Effector memory CD4-positive, alpha-beta T cell (primary cell): ENCODE measurements around the gene NSUN4.
"Not testable (repeated sequence)": the region's sequence is repeated elsewhere in the genome, so short reads cannot be mapped to it uniquely, and the experiment has no call there.

Experiments used
- DNase-seq, 3 donors: peaks; one replicate each; pipeline ENCODE4 v3.0.0-alpha.2; 2020
- H3K27ac ChIP-seq: 2 replicates; pipeline ENCODE4 v1.7.0; 2013; ENCODE audit warnings: mild to moderate bottlenecking, low read length, moderate library complexity; ENCODE audit not compliant: insufficient read depth, poor library complexity, severe bottlenecking
- H3K27me3 ChIP-seq: replicated peaks from 2 replicates; pipeline ENCODE4 v1.7.0; 2013; ENCODE audit warnings: mild to moderate bottlenecking, low read length; ENCODE audit not compliant: insufficient read depth, control insufficient read depth, poor library complexity, severe bottlenecking
- H3K36me3 ChIP-seq: 2 replicates; pipeline ENCODE4 v1.7.0; 2013; ENCODE audit warnings: mild to moderate bottlenecking, low read length, moderate library complexity; ENCODE audit not compliant: control insufficient read depth, insufficient read depth
- H3K4me1 ChIP-seq: 2 replicates; pipeline ENCODE4 v1.7.0; 2013; ENCODE audit warnings: low read length, mild to moderate bottlenecking; ENCODE audit not compliant: control insufficient read depth, insufficient read depth, poor library complexity, severe bottlenecking
- H3K4me3 ChIP-seq: 2 replicates; pipeline ENCODE4 v1.7.0; 2013; ENCODE audit warnings: low read length, low read depth, mild to moderate bottlenecking; ENCODE audit not compliant: insufficient read depth, poor library complexity, severe bottlenecking
- H3K9me3 ChIP-seq: 2 replicates; pipeline ENCODE4 v1.7.0; 2013; ENCODE audit warnings: mild to moderate bottlenecking, low read length, moderate library complexity; ENCODE audit not compliant: control insufficient read depth

Gene NSUN4

DNA sequence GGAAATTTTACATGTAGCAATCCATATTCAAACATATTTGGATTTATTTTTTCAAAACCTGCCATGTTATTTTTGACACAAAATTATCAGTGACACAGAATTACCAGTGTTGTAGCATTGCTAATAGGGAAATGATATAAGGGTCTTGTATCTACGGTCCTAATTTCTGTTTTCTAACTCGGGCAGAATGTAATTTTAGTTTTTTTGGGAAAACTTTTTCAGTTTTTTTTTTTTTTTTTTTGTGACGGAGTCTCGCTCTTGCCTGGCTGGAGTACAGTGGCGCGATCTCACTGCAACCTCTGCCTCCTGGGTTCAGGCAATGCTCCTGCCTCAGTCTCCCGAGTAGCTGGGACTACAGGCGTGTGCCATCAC, 34.5 kb upstream of the NSUN4 start:
- no peak overlapping the region for H3K4me3 ChIP-seq
- no peak for DNase-seq
- H3K27me3 ChIP-seq = no peaks in the 10 kb centered on the region
- H3K9me3 ChIP-seq = no peaks in the 10 kb centered on the region
- H3K27ac ChIP-seq = no peak overlapping the region
- H3K4me1 ChIP-seq = peaks cover 17% of the 10 kb centered on the region
- peaks cover 14% of the 10 kb centered on the region for H3K36me3 ChIP-seq

DNA sequence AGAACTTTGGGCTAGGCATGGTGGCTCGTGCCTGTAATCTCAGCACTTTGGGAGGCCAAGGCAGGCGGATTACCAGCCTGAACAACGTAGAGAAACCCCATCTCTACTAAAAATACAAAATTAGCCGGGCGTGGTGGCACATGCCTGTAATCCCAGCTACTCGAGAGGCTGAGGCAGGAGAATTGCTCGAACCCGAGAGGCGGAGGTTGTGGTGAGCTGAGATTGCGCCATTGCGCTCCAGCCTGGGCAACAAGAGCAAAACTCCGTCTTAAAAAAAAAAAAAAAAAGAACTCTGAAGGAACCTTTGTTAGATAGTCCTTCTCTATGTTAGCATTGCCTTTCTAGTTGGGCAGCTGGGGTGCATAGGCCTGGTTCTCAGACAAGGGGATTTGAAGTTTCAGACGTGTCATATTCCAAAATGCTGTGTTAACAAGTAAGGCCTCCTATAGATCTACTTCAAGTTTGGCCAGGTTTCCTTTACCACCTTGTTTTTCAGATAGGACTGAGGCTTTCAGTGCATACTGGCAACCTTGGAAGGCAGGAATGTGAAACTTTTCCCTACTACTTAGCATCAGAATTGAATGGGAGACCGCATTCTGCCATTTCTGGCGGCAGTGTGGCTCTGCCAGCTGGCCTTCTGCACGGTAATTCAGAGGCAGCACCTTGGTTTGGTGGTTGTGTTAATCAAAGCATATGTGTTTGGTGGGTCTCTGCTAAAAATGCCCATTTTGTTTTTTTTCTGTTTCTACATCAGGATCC, 31.0 kb upstream of the NSUN4 start:
- Histone ChIP-seq H3K36me3 (peaks cover 40% of the 10 kb centered on the region), H3K27me3 (no peaks in the 10 kb centered on the region)
- DNase-seq = no peak

GRCh38 chr1:46310321-46310720, 30.3 kb upstream of the NSUN4 start:
- H3K9me3 ChIP-seq = no peaks in the 10 kb centered on the region
- H3K36me3 ChIP-seq = peaks cover 46% of the 10 kb centered on the region
- H3K4me1 ChIP-seq = peaks cover under 1% of the 10 kb centered on the region
- no peak for DNase-seq
- no peak overlapping the region for H3K4me3 ChIP-seq
- H3K27me3 ChIP-seq = no peaks in the 10 kb centered on the region
- no peak overlapping the region for H3K27ac ChIP-seq

More for the DNA sequence above, 31.0 kb upstream of the NSUN4 start:
- H3K4me1 ChIP-seq = peaks cover 7% of the 10 kb centered on the region
- no peak overlapping the region for H3K27ac ChIP-seq
- H3K4me3 ChIP-seq = no peak overlapping the region
- H3K9me3 ChIP-seq = no peaks in the 10 kb centered on the region

GRCh38 chr1:46315669-46316403, 24.8 kb upstream of the NSUN4 start:
- H3K9me3 ChIP-seq = no peaks in the 10 kb centered on the region
- peaks cover 45% of the 10 kb centered on the region for H3K36me3 ChIP-seq
- H3K27me3 ChIP-seq = no peaks in the 10 kb centered on the region
- DNase-seq = no peak
- H3K27ac ChIP-seq = no peak overlapping the region
- no peak overlapping the region for H3K4me3 ChIP-seq
- H3K4me1 ChIP-seq = no peaks in the 10 kb centered on the region

- no peaks in the 10 kb centered on the region for H3K9me3 ChIP-seq
- no peaks in the 10 kb centered on the region for H3K4me1 ChIP-seq
- no peak overlapping the region for H3K27ac ChIP-seq
- DNase-seq = no peak
- no peak overlapping the region for H3K4me3 ChIP-seq
- H3K36me3 ChIP-seq = peaks cover 31% of the 10 kb centered on the region
- no peaks in the 10 kb centered on the region for H3K27me3 ChIP-seq
These were observed 23.3 kb upstream of the NSUN4 start for GRCh38 chr1:46317323-46317722.

- not testable (repeated sequence) for DNase-seq, H3K4me3 ChIP-seq, H3K4me1 ChIP-seq, H3K27me3 ChIP-seq, H3K9me3 ChIP-seq, H3K27ac ChIP-seq
- H3K36me3 ChIP-seq = peaks cover 18% of the 10 kb centered on the region
These were observed 21.3 kb upstream of the NSUN4 start for GRCh38 chr1:46319301-46319700.

DNA sequence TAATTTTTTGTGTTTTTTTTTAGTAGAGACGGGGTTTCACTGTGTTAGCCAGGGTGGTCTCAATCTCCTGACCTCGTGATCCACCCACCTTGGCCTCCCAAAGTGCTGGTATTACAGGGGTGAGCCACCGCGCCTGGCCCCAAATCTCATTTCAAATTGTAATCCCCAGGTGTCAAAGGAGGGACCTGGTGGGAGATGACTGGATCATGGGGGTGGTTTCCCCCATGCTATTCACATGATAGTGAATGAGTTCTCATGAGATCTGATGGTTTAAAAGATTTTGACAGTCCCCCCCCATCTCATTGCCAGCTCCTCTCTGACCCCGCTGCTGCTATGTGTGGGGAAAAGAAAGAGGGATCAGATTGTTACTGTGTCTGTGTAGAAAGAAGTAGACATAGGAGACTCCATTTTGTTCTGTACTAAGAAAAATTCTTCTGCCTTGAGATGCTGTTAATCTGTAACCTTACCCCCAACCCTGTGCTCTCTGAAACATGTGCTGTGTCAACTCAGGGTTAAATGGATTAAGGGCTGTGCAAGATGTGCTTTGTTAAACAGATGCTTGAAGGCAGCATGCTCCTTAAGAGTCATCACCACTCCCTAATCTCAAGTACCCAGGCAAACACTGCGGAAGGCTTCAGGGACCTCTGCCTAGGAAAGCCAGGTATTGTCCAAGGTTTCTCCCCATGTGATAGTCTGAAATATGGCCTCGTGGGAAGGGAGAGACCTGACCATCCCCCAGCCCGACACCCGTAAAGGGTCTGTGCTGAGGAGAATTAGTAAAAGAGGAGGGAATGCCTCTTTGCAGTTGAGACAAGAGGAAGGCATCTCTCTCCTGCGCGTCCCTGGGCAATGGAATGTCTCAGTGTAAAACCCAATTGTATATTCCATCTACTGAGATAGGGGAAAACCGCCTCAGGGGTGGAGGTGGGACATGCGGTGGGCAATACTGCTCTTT, 20.4 kb upstream of the NSUN4 start:
- not testable (repeated sequence) for H3K4me3 ChIP-seq, H3K36me3 ChIP-seq, H3K27me3 ChIP-seq, H3K4me1 ChIP-seq, H3K9me3 ChIP-seq, DNase-seq, H3K27ac ChIP-seq

- H3K27ac ChIP-seq, DNase-seq, H3K4me1 ChIP-seq, H3K36me3 ChIP-seq, H3K4me3 ChIP-seq, H3K9me3 ChIP-seq, H3K27me3 ChIP-seq: not testable (repeated sequence)
These were observed 18.4 kb upstream of the NSUN4 start for GRCh38 chr1:46322191-46322590.

- H3K27ac ChIP-seq, H3K4me3 ChIP-seq, H3K4me1 ChIP-seq, DNase-seq, H3K36me3 ChIP-seq, H3K27me3 ChIP-seq, H3K9me3 ChIP-seq: not testable (repeated sequence)
These were observed 15.1 kb upstream of the NSUN4 start for GRCh38 chr1:46325285-46326076.
